Measurements from ENCODE around the gene PBX1. TPM values are rescaled to one million over a fixed set of nuclear protein-coding genes. Genes with fewer than 3 reads are reported as not detected.

The PBX1 gene
- total RNA-seq, 1 experiment from 2014 or later, result 9.8 TPM

DNA sequence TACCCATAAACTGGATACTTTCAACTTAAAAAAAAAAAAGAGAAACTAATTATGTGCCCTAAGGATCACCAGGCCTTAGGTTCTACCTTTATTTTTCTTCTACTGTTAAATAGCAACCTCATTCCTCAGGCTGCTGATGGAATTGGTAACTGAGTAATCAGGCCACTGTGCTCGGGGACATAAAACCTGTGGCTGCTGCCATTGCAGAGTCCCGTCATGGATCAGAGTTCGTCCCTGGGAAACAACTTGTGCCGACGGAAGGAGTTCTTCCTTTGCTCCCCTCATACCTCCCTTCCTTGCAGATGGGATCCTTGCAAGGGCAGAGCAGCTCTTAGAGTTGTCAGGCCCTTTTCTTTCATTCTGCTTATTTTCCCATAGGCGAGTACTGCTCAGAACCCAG lies 123.6 kb downstream of the PBX1 start:
- Histone ChIP-seq H3K9me3 (ENCODE audit: low read length) (no peaks in the 10 kb centered on the region), H3K4me1 (ENCODE audit: insufficient read depth, low read length) (peaks cover 17% of the 10 kb centered on the region), H4K20me1 (ENCODE audit: low read length) (no peaks in the 10 kb centered on the region), H3K9me2 (replicated peaks; ENCODE audit: low read length) (no peaks in the 10 kb centered on the region), H3F3A (ENCODE audit: low read length, unreplicated experiment) (no peaks in the 10 kb centered on the region), H3K4me3 (ENCODE audit: low read length) (no peak overlapping the region), H3K36me3 (ENCODE audit: low read depth, low read length) (no peaks in the 10 kb centered on the region), H3K79me2 (ENCODE audit: low read length) (no peaks in the 10 kb centered on the region), H3K27me3 (ENCODE audit: low read length) (no peaks in the 10 kb centered on the region), H3K27ac (ENCODE audit: low read length) (no peak overlapping the region), H3K9ac (ENCODE audit: low read length) (no peak overlapping the region), H2AFZ (ENCODE audit: low read length) (no peak overlapping the region), H3K4me2 (ENCODE audit: low read length) (no peak overlapping the region)
- ATAC-seq, result no peak
- ChIA-PET CTCF (interaction anchor here (0.6 kb wide), 1 partner anchor 51 kb away, joined by 14 read pairs; no protein-coding TSS in a partner anchor), POLR2A (ENCODE audit: unreplicated experiment) (no interaction called here)
- DNase-seq, result no peak
- TF ChIP-seq, protein P1, sequence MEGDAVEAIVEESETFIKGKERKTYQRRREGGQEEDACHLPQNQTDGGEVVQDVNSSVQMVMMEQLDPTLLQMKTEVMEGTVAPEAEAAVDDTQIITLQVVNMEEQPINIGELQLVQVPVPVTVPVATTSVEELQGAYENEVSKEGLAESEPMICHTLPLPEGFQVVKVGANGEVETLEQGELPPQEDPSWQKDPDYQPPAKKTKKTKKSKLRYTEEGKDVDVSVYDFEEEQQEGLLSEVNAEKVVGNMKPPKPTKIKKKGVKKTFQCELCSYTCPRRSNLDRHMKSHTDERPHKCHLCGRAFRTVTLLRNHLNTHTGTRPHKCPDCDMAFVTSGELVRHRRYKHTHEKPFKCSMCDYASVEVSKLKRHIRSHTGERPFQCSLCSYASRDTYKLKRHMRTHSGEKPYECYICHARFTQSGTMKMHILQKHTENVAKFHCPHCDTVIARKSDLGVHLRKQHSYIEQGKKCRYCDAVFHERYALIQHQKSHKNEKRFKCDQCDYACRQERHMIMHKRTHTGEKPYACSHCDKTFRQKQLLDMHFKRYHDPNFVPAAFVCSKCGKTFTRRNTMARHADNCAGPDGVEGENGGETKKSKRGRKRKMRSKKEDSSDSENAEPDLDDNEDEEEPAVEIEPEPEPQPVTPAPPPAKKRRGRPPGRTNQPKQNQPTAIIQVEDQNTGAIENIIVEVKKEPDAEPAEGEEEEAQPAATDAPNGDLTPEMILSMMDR (conservative IDR thresholded peaks at IDR 0.05; ENCODE audit: low read depth, low read length), result no peak
- no peak for TF ChIP-seq EZH2phosphoT487 (IDR thresholded peaks at IDR 0.05; ENCODE audit: borderline replicate concordance, low read length)
- TF ChIP-seq EZH2 (IDR thresholded peaks at IDR 0.05; ENCODE audit: low read length, unreplicated experiment), result no peak
- intact Hi-C loops (cut with micrococcal nuclease), result no loop called here
- BruUV-seq (replicated peaks), result no TSS peak

DNA sequence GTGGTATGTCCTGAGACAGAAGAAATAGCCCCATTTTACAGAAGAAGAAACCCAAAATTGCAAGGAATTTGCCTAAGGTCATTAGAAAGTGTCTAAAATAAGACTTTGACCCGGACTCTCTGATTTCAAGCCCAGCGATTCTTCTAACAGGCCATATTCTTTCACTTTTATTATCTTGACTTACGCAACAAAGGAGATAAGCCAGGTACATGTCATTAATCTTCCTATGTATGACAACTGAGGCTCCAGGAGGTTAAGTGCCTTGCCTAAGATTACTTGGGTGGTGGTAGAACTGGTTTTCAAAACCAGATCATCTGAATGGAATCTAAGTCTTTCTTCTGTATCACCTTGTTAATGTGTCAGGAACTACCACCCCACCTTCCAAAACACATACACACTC lies 124.3 kb downstream of the PBX1 start:
- Histone ChIP-seq H3K36me3 (ENCODE audit: low read depth, low read length) (no peaks in the 10 kb centered on the region), H3K4me3 (ENCODE audit: low read length) (peak overlapping the region; percentile 2; the same call in 1 of the 2 replicates), H4K20me1 (ENCODE audit: low read length) (no peaks in the 10 kb centered on the region), H2AFZ (ENCODE audit: low read length) (no peak overlapping the region), H3K4me2 (ENCODE audit: low read length) (peak overlapping the region; percentile 63), H3K27me3 (ENCODE audit: low read length) (no peaks in the 10 kb centered on the region), H3K9me3 (ENCODE audit: low read length) (no peaks in the 10 kb centered on the region), H3K9ac (ENCODE audit: low read length) (no peak overlapping the region), H3K27ac (ENCODE audit: low read length) (0 out of 2 replicates have a peak overlapping the region, but pooled peaks have one; percentile 3), H3K9me2 (replicated peaks; ENCODE audit: low read length) (no peaks in the 10 kb centered on the region), H3F3A (ENCODE audit: low read length, unreplicated experiment) (no peaks in the 10 kb centered on the region), H3K79me2 (ENCODE audit: low read length) (no peaks in the 10 kb centered on the region), H3K4me1 (ENCODE audit: insufficient read depth, low read length) (peaks cover 17% of the 10 kb centered on the region)
- TF ChIP-seq, protein P1 (conservative IDR thresholded peaks at IDR 0.05; ENCODE audit: low read depth, low read length), result no peak
- TF ChIP-seq EZH2 (IDR thresholded peaks at IDR 0.05; ENCODE audit: low read length, unreplicated experiment) (no peak), EZH2phosphoT487 (IDR thresholded peaks at IDR 0.05; ENCODE audit: borderline replicate concordance, low read length) (no peak)
- no TSS peak for BruUV-seq (replicated peaks)
- ATAC-seq, result peak; percentile 74
- DNase-seq, result peak; percentile 91
- CTCF ChIA-PET, result no interaction called here
- POLR2A ChIA-PET (ENCODE audit: unreplicated experiment), result no interaction called here
- intact Hi-C loops (cut with micrococcal nuclease), result no loop called here

DNA sequence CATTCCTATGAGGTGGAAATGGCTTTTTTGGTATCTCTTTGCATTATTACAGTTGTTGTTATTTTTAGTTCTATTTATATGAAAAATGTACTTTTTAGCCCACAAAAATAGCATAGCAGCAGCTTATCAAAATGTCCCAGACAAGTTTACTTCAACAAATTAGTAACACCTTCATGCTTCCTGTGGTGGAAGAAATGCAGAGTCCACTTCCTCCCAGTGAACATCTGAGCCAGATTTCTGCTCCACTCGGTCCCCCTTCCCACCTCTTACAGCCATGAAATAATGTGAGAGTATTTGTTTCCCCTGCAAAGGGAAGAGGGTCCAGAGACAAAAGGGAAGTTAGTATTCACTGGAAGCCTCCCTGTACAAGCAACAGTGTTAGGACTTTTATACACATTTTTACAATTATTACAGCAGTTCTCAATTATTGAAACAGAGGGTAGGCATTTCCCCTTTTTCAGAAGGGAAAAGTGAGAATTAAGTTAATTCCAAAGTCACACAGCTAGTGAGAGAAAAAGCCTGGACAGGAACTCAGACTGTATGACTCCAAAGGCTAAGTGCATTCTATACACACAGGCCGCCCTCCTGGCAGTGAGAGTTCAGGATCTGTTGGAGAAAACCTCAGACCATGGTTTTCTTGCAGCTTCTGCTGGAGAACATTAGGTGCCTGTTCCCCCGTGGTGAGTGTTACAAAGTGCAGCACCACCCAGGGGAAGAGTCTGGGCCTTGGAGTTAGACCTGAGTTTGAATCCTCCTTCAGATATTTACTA lies 126.5 kb downstream of the PBX1 start:
- Histone ChIP-seq H3K79me2 (ENCODE audit: low read length) (no peaks in the 10 kb centered on the region), H3K4me2 (ENCODE audit: low read length) (no peak overlapping the region), H3K27me3 (ENCODE audit: low read length) (no peaks in the 10 kb centered on the region), H2AFZ (ENCODE audit: low read length) (no peak overlapping the region), H3K9me2 (replicated peaks; ENCODE audit: low read length) (no peaks in the 10 kb centered on the region), H3K4me1 (ENCODE audit: insufficient read depth, low read length) (peaks cover 17% of the 10 kb centered on the region), H3K36me3 (ENCODE audit: low read depth, low read length) (no peaks in the 10 kb centered on the region), H3K27ac (ENCODE audit: low read length) (no peak overlapping the region), H3K9ac (ENCODE audit: low read length) (no peak overlapping the region), H3F3A (ENCODE audit: low read length, unreplicated experiment) (no peaks in the 10 kb centered on the region), H4K20me1 (ENCODE audit: low read length) (no peaks in the 10 kb centered on the region), H3K4me3 (ENCODE audit: low read length) (no peak overlapping the region), H3K9me3 (ENCODE audit: low read length) (no peaks in the 10 kb centered on the region)
- intact Hi-C loops (cut with micrococcal nuclease), result no loop called here
- TF ChIP-seq, protein P1 (conservative IDR thresholded peaks at IDR 0.05; ENCODE audit: low read depth, low read length), result no peak
- no peak for TF ChIP-seq EZH2phosphoT487 (IDR thresholded peaks at IDR 0.05; ENCODE audit: borderline replicate concordance, low read length)
- no peak for TF ChIP-seq EZH2 (IDR thresholded peaks at IDR 0.05; ENCODE audit: low read length, unreplicated experiment)
- ChIA-PET CTCF (no interaction called here), POLR2A (ENCODE audit: unreplicated experiment) (interaction anchor here (0.7 kb wide), 1 partner anchor 9 kb away, joined by 3 read pairs; no protein-coding TSS in a partner anchor)
- BruUV-seq (replicated peaks), result no TSS peak
- ATAC-seq, result no peak
- DNase-seq, result no peak
